NOMO-1 treated with DMSO at 0.1 percent for 48 hours (cell line): Measurements from ENCODE around the gene MEX3D.

Experiments
- DNase-seq: peaks from one replicate; lab custom pipeline; 2025; ENCODE audit not compliant: unreplicated experiment; lab: John Stamatoyannopoulos, UW

The MEX3D gene

GRCh38 chr19:1568320-1569019 lies at the start of gene MEX3D:
Gene MEX3D (minus strand): TSS chr19:1568325. CDS start chr19:1568058, 267 bp downstream.
- DNase-seq, result peak; percentile 51

GRCh38 chr19:1616875-1617274 lies 48.8 kb upstream of the MEX3D start:
- DNase-seq, result no peak

- DNase-seq, result no peak
Observed at GRCh38 chr19:1616396-1616795, 48.3 kb upstream of the MEX3D start.

GRCh38 chr19:1615156-1615765 lies 47.1 kb upstream of the MEX3D start:
- DNase-seq, result no peak

GRCh38 chr19:1613808-1614570 lies 45.9 kb upstream of the MEX3D start:
- DNase-seq, result no peak

- DNase-seq, result no peak
Observed at GRCh38 chr19:1613146-1613545, 45.0 kb upstream of the MEX3D start.

- no peak for DNase-seq
Observed at GRCh38 chr19:1612114-1613086, 44.3 kb upstream of the MEX3D start.

- DNase-seq, result no peak
Observed at GRCh38 chr19:1611353-1611752, 43.2 kb upstream of the MEX3D start.

- DNase-seq, result no peak
Observed at GRCh38 chr19:1610579-1610978, 42.5 kb upstream of the MEX3D start.

- no peak for DNase-seq
Observed at GRCh38 chr19:1609680-1610474, 41.8 kb upstream of the MEX3D start.

- DNase-seq, result no peak
Observed at GRCh38 chr19:1609103-1609396, 40.9 kb upstream of the MEX3D start.

GRCh38 chr19:1608359-1609102 lies 40.4 kb upstream of the MEX3D start:
- no peak for DNase-seq

GRCh38 chr19:1606138-1606651 lies 38.1 kb upstream of the MEX3D start:
- DNase-seq, result no peak

GRCh38 chr19:1605236-1606137 lies 37.4 kb upstream of the MEX3D start, which contains the start of gene UQCR11:
Gene UQCR11 (minus strand): TSS chr19:1605462. CDS start chr19:1605409, 53 bp downstream.
- peak; percentile 96 for DNase-seq

- DNase-seq, result no peak
Observed at GRCh38 chr19:1602091-1602707, 34.1 kb upstream of the MEX3D start.

GRCh38 chr19:1601613-1602064 lies 33.5 kb upstream of the MEX3D start:
- DNase-seq, result no peak

GRCh38 chr19:1599460-1599846 lies 31.3 kb upstream of the MEX3D start:
- DNase-seq, result no peak
